Kidney capillary endothelial cell (primary cell): ENCODE results near the gene NDN.

Experiments used
- DNase-seq: peaks from one replicate; pipeline ENCODE4 v3.0.0-alpha.2; 2018; ENCODE audit warnings: low spot score

Gene NDN

GRCh38 chr15:23642413-23643044, 44.6 kb downstream of the NDN start:
- peak; percentile 49 for DNase-seq
